Measurements from ENCODE around the gene PANK4.
"Not testable (repeated sequence)": the region's sequence is repeated elsewhere in the genome, so short reads cannot be mapped to it uniquely, and the experiment has no call there.

Gene PANK4

GRCh38 chr1:2525920-2526823, at the start of gene PANK4:
Gene PANK4 (minus strand): TSS chr1:2526596. CDS start chr1:2526587, 9 bp downstream.
- DNase-seq: peak; percentile 92

- no peak for DNase-seq
These were observed 48.0 kb upstream of the PANK4 start for GRCh38 chr1:2574350-2574749.

DNA sequence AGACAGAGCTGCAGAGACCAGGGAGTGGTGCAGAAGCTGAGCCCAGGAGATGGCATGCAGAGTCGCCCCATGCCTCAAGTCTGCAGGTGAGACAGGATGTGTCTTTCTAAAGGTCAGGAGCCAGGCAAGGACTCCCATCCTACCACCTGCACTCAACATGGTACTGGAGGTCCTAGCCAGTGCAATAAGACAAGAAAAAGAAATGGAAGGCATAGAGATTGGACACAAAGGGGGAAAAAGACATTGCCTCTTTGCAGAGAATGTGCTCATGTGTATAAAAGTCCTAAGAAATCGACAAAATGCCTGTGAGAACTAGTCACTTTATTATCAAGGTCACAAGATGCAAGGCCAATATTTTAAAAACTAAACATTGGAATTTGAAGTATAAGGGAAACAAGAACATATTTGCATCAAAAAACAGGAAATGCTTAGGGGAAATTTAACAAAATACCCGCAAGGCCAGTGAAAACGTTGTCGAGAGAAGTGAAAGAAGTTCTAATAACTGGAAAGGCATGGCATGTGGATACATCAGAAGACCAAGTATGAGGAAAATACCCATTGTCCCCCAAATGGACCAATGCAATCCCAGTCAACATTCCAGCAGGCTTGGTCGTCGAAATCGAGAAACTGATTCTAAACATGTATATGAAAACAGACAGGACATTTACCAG, 47.0 kb upstream of the PANK4 start:
- no peak for DNase-seq

GRCh38 chr1:2571348-2571747, 45.0 kb upstream of the PANK4 start:
- DNase-seq: no peak

GRCh38 chr1:2570332-2570731, 43.9 kb upstream of the PANK4 start:
- no peak for DNase-seq

GRCh38 chr1:2569703-2570102, 43.3 kb upstream of the PANK4 start:
- DNase-seq: not testable (repeated sequence)

- no peak for DNase-seq
These were observed 42.7 kb upstream of the PANK4 start for GRCh38 chr1:2569060-2569459.

GRCh38 chr1:2568187-2568816, 41.9 kb upstream of the PANK4 start:
- not testable (repeated sequence) for DNase-seq

GRCh38 chr1:2567083-2567679, 40.8 kb upstream of the PANK4 start:
- DNase-seq: no peak

- DNase-seq: no peak
These were observed 40.0 kb upstream of the PANK4 start for GRCh38 chr1:2566101-2567045.

DNA sequence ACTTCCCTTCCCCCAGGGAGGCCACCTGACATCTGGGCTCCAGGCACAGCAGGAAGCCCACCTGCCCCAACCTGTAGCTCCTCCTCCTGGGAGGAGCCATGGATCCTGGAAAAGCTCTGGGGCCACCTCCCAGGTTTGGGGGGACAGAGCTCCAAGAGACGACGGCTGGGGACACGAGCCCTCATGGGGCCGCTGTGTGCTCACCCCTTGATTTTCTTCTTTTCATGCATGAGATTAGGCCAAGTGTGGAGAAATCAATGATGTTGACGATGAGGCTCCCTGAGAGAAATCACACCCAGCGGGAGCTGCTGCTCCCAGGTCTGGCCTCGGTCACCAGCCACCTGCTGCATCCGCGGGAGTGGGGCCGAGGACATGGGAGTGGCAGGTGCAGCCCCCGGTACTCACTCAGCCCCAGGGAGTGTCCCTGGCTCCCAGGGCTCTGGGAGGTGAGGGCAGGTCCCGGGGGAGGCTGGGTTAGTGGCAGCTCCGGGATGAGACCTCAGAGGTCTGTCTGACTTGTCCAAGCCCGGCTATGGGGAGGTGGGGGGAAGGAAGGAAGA, 38.5 kb upstream of the PANK4 start:
- no peak for DNase-seq

DNA sequence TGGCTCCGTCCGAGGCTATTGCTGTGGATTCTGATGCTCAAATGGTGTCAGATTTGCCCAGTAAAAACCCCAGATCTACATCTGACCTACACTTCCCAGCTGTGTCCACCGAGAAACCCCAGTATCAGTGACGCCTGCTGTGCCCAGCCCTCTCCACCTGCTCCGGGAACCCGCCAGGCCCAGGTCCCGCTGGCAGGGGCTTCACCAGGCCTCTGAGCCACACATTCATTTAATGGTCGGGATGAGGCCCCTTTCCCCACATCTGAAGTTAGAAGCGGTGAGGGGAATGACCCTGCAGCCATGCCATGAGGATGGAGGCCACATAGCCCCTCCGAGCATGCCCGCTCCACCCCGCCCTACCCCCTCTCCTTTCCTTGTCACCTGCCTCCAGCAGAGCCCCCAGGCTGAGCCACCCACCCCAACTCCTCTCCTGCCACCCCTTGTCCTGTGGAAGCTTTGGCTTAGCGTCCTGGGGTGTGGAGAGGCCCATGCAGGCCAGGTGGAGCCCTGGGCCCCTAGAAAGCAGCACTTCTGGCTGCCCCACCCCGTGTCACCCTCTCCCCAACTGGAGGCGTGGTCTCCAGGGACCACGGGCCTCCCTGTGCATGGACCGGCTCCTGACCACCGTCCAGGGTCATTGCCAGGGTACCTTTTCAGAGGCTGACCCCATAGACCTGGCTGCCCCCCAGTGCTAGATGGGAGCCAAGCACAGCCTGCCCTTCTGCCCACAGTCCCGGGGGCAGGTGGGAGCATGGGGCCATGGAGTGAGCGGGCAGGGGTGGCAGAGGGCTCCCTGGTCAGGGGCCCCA, 37.8 kb upstream of the PANK4 start:
- DNase-seq: no peak

DNA sequence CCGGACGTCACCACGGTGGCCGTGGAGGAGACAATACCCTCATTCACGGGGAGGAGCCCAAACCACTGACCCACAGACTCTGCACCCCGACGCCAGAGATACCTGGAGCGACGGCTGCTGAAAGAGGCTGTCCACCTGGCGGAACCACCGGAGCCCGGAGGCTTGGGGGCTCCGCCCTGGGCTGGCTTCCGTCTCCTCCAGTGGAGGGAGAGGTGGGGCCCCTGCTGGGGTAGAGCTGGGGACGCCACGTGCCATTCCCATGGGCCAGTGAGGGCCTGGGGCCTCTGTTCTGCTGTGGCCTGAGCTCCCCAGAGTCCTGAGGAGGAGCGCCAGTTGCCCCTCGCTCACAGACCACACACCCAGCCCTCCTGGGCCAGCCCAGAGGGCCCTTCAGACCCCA, 36.8 kb upstream of the PANK4 start:
- no peak for DNase-seq

GRCh38 chr1:2561898-2562895, 35.8 kb upstream of the PANK4 start:
- no peak for DNase-seq

DNA sequence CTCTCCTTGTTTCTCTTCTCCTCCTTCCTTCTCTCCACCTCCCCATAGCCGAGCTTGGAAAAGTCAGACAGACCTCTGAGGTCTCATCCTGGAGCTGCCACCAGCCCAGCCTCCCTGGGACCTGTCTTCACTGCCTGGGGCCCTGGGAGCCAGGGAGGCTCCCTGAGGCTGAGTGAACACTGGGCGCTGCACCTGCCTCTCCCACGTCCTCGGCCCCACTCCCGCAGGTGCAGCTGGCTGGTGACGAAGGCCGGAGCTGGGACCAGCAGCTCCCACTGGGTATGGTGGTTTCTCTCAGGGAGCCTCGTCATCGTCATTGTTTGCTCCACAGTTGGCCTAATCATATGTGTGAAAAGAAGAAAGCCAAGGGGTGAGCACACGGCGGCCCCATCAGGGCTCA, 35.0 kb upstream of the PANK4 start:
- DNase-seq: no peak

DNA sequence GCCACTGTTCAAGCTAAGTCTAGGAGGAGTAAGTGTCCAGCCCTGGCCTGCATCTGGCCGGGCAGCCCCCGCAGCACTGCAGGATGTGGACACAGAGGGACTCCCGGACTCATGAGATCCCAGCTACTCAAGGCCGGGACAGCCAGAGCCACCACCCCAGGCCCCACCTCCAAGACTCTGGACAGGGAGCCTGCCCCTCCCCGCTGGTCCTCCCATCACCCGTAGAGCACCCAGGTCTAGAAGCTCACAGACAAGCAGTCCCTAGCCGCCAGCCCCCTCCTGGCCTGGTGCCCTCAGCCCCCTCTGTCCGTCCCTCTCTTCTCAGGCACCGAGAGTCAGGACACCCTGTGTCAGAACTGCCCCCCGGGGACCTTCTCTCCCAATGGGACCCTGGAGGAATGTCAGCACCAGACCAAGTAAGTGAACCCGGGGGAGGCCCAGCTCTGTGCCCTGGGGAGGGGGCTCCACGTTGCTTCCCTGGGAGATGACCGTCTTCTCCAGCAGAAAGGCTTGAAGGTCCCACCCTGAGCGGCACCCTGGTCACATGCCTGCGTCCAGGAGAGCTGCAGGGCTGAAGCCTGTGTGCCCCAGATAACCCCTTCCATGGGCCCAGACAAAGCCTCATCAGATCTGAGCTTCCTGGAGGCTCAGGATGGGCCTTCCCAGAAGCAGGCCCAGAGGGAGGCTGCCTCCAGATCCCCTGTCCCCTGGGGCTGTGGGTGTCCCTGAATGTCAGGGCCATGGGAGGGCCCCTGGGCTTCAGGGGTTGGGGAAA, 34.1 kb upstream of the PANK4 start:
- no peak for DNase-seq

GRCh38 chr1:2559509-2560298, 33.3 kb upstream of the PANK4 start:
- no peak for DNase-seq

DNA sequence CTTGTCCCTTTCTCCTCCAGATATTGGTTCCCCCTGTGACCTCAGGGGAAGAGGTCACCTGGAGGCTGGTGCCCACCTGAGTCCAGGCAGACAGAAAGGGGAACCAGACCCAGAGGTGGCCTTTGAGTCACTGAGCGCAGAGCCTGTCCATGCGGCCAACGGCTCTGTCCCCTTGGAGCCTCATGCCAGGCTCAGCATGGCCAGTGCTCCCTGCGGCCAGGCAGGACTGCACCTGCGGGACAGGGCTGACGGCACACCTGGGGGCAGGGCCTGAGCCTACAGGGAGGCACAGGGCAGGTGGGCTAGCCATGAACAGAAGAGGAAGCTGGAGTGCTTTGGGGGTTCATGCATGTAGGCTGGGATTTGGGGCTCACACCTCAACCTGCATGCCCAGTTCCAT, 32.5 kb upstream of the PANK4 start:
- no peak for DNase-seq
